ENCODE measurements around the gene CNDP1.
"Not testable (repeated sequence)": the region's sequence is repeated elsewhere in the genome, so short reads cannot be mapped to it uniquely, and the experiment has no call there.

CNDP1 gene

DNA sequence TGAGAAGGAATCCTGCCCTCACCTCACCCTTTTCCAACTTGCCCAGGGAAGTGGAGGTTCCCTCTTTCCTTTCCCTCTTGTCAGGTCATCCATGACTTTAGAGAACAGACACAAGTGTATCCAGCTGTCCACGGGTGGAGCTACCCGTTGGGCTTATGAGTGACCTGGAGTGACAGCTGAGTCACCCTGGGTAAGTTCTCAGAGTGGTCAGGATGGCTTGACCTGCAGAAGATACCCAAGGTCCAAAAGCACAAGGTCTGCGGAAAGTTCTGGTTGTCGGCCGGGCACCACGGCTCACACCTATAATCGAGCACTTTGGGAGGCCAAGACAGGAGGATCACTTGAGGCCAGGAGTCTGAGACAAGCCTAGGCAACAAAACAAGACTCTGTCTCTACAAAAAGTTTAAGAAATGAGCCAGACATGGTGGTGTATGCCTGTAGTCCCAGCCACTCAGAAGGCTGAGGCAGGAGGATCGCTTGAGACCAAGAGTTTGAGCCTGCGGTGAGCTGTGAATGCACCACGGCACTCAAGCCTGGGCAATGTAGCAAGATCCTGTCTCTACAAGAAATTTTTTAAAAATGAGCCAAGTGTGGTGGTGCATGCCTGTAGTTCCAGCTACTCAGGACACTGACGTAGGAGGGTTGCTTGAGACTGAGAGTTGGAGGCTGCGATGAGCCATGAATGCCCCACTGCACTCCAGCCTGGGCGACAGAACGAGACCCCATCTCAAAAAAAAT is 14.0 kb upstream of the CNDP1 start:
- no peak for DNase-seq (ENCODE audit: low read depth)

GRCh38 chr18:74521068-74521725 is 13.1 kb upstream of the CNDP1 start:
- no peak for DNase-seq (ENCODE audit: low read depth)

DNA sequence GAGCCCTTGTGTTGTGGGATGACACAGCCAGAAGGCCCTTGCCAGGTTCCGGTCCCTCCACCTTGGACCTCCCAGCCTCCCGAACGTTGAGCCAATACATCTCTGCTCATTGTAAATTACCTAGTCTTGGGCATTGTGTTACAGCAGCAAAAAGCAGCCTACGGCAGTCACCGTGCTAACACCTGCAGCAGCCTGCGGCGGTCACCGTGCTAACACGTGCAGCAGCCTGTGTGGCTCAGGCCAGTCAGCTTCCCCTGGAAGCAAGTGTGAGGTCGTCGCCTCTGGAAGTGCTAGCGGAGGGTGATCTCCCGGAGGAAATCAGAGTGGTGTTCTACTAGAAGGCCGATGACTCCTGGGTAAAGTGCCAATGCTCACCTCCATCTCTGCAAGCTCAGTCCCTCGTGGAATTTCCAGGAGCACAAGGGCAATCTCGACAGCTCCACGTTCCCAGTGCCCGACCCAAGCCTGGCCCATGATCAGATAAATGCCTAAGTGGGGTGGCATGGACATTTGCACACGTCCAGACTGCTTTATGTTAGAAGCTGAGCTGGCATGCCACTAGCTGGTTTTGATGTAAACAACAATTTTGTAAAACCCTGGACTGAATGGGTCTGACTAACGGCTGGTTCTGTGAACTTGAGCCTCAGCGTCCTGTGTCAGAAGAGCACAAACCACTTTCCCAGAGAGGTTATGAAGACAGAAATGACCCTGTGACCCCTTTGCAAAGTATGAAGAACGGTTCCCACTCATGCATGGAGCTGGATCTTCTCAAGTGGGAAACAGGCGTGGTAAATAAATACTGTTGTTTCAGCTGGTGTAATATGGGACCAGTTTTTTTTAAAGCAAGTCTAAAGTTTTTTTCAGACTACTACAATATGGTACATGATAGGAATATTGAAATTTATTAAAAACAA is 11.4 kb upstream of the CNDP1 start:
- DNase-seq (ENCODE audit: low read depth): no peak

- DNase-seq (ENCODE audit: low read depth): no peak
Measured at GRCh38 chr18:74524097-74524496, 10.2 kb upstream of the CNDP1 start.

DNA sequence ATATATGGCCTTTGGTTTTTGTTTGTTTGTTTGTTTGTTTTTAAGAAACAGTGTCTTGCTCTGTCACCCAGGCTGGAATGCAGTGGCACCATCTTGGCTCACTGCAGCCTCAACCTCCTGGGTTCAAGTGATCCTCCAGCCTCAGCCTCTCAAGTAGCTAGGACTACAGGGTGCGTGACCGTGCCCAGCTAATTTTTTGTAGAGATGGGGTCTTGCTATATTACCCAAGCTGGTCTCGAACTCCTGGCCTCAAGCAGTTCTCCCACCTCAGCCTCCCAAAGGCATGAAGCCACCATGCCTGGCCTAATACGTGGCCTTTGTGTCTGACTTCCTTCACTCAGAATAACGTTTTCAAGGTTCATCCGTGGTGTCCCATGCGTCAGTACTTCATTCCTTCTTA is 9.4 kb upstream of the CNDP1 start:
- DNase-seq (ENCODE audit: low read depth): not testable (repeated sequence)

GRCh38 chr18:74525741-74526140 is 8.6 kb upstream of the CNDP1 start:
- DNase-seq (ENCODE audit: low read depth): no peak

GRCh38 chr18:74526488-74526887 is 7.8 kb upstream of the CNDP1 start:
- DNase-seq (ENCODE audit: low read depth): no peak

- no peak for DNase-seq (ENCODE audit: low read depth)
Measured at GRCh38 chr18:74528478-74528877, 5.8 kb upstream of the CNDP1 start.

GRCh38 chr18:74528913-74529312 is 5.4 kb upstream of the CNDP1 start:
- DNase-seq (ENCODE audit: low read depth): no peak

- no peak for DNase-seq (ENCODE audit: low read depth)
Measured at GRCh38 chr18:74529378-74529777, 4.9 kb upstream of the CNDP1 start.

DNA sequence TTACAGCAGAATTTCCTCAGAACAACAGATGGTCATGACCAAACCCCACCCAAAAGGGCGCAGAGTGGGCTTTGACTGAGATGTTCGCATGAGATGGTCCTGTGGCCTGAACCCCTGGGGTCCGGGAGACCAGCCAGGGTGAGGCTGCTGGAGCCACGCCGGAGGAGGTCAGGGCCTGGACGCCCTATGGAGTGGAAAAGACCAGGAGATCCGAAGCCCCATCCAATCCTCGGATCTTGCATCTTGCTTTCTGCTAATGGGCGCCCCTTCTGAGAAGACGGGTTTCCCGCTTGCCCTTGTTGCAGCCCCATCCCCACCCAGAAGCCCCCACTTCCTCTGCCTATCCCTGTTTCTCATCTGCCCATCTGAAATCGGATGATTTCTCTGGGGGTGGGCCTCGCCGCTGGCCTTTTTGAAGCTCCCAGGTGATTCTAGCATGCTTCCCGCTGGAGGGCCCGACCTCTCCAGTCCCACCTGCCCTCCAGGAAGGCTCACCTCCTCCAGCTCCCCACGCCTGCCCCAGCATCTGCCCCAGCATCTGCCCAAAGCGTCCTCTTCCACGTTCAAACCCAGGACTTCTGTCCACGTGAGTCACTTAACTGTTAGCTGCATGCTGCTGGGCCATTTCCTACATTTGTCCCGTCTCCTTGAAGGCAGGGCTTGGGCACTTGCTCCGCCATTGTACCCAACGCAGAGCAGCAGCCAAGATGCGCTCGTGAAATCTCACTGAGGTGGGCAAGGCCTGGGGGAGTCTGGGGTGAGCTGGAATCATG is 4.3 kb upstream of the CNDP1 start:
- DNase-seq (ENCODE audit: low read depth): no peak

DNA sequence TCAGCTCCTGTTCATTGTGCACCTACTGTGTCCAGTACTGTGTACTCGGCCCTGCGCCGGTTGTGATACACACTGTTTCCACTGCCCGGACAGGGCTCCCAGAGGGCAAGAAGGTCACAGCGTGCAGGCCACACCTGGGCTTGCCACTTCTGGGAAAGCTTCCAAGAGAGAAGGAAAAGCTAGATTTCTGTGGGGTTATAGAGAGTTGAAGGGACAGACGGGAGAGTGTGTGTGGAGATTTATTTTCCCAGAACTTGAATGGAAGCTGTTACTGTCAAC is 3.8 kb upstream of the CNDP1 start:
- DNase-seq (ENCODE audit: low read depth): no peak

GRCh38 chr18:74531043-74531442 is 3.3 kb upstream of the CNDP1 start:
- no peak for DNase-seq (ENCODE audit: low read depth)

DNA sequence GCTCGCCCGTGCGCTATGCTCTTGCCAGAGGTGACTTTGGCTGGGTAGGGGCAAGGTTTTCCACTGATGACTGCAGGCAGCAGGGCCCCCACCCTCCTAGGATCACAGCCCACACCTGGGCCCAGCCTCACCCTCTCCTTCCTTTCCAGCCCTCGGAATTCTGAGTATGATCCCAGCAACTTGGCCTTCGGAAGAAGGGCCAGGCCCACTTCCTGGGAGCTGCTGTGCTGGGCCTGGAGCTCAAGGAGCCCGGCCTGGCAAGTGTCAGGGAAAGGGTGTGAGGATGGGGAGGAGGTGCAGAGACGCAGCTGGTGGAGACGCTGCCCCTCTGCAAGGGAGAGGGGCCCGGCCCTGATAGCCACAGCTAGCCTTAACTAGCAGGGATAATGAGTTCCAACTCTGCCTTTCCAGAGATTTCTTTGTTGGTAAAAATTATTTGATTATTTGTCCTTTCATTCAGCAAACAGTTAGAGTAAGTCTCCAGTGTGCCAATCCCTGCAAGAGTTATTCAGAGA is 1.7 kb upstream of the CNDP1 start:
- DNase-seq (ENCODE audit: low read depth): no peak

DNA sequence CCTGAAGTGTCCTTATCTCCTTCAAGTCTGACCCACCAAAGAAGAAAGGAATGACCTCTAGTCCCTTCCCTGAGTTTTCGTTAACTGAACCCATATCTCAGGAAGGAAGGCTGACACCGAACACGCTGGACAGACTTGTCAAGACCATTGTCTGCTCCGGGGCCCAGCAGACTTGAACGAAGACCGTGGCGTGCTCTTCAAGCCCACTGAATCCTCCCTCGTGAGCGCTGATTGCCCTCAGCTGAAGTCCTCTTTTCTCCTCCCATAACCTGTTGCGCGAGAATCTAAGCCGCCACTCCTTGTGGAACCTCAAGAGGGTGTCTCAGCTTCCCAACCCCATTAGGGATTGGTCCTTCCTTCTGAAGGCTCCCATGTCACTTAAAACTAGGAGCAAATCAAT is 634 bp upstream of the CNDP1 start:
- no peak for DNase-seq (ENCODE audit: low read depth)

DNA sequence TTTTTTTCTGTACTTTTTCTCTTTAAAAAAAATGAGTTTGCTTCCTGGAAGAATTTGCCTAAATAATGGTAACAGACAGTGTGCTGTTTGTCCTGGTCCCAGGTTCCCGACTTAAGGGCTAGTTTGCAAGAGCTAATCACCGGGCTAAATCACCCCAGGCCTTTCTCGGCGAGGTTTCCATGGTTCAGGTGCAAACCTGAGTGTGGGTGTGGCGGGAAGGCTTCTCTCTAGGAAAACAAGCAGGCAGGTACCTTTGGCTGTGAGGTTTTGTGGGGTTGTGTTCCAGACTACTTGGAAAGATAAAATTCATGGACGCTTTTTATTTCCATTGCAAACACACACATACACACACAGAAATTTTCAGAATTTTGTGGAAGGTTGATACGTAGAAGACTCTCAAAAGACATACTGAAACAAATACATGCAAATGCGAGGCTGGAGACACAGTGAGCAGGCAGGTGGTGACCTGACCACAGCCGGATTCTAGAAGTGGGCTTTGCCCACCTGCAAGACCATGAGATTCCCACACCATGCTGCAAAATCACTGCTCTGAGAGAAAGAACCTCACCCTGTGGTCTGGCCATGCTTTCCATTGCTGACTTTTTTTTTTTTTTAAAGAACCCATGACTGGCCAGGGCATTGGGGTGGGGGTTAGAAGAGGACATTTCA is 815 bp downstream of the CNDP1 start:
- no peak for DNase-seq (ENCODE audit: low read depth)

DNA sequence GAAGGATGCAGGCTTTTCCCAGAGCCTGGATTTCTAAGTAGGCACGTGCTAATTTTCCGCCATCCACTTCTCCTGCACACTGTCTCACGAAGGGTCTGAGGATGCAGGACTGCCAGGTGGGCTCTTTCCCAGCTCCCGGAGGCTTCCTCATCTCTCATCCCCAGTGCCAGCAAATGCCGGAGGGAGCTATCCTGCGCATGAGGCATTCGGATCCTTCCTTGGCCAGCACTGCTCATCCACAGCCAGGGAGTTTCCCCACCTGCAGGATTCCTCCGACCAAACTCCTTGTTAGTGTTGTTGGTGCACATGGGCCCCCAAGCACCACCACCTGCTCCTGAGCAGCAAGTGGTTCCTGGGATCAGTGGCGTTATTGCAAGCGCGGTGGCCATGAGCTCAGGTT is 5.0 kb downstream of the CNDP1 start:
- no peak for DNase-seq (ENCODE audit: low read depth)

GRCh38 chr18:74540652-74541421 is 6.5 kb downstream of the CNDP1 start:
- no peak for DNase-seq (ENCODE audit: low read depth)

DNA sequence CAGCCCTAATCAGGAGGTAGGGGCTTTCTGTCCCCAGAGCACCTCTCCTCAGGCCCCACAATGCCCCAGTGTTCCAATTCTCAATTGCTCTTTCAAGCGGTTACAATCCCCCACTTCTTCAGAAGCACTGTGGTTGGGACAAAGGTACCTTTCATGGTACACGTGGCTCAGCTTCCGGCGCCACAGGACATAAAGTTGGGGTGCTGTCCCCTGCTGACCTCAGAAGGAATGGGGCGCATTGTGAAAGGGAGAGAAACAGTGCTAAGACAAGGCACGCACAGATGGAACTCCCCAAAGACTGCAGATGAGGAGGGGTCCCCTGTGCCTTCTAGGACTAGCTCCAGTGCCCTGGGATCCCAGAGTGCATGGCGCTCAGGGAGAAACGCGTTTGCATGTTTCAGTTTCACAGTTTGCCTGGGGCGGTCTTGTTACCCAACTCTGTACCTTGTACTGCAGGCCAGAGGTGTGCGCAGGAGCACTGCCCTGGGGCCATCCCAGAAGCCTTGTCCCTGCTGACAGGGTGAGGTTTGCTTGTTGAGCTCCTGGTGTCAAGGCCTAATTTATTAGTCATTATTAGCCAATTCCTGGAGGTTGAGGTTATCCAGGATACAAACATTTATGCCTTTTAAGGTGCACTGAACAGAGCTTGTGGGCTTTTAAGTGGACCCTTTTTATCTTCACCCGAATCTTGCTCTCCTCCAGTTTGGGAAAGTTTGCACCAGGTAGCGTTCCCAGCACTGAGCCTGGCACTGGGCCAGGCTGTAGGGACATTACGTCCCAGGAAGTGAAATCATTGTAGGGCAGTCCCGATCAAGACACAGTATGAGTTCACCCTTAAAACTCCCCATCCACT is 7.6 kb downstream of the CNDP1 start:
- DNase-seq (ENCODE audit: low read depth): no peak

GRCh38 chr18:74544898-74545297 is 10.6 kb downstream of the CNDP1 start:
- no peak for DNase-seq (ENCODE audit: low read depth)

All from T-helper 22 cell (primary cell).